HPDE6-E6E7 (cell line): ENCODE measurements around the gene MYH7.

Experiments
- DNase-seq: peaks from one replicate; pipeline ENCODE4 v3.0.0; 2011; ENCODE audit warnings: missing footprints; ENCODE audit errors: extremely low spot score

MYH7 gene

GRCh38 chr14:23373041-23373440, 62.4 kb downstream of the MYH7 start:
- DNase-seq: no peak

DNA sequence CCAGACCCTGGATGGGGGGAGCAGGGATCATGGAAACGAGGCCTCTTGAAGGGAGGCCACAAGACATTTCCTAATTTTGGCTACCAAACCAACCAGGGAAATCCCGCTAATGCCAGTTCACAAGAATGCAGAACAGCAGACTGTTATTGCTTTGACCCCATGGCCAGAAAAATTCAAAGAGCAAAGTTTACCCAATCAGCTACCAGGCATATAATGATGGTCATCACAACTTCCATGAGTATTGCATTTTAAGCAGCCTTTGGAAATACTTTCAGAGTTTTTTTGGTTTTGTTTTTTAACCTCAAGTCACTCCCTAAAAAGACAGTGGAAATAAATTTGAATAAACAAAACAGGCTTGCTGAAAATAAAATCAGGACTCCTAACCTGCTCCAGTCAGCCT, 63.0 kb downstream of the MYH7 start, which contains the start of gene IL25:
Gene IL25, plus strand, starts transcription at position 301 of the 400 bp plus-strand sequence.
- no peak for DNase-seq

DNA sequence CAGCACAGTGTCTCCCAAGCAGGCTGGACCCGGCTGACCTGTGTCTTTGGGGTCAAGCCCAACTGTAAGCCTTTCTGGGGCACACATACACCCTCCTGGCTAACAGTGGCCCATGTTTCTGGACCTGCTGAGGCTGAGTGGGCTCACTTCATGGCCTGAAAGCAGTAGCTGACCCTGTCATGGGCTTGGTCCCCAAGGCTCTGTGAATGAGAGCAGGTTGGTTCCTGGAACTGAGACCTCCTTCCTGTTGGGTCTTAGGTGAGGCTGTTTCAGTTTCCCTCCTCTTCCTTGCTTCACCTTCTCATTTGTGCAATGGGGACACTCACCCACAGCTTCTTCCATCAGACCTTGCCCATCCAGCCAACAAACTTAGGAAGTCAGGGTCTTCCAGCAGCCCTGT, 63.6 kb downstream of the MYH7 start:
- DNase-seq: no peak

DNA sequence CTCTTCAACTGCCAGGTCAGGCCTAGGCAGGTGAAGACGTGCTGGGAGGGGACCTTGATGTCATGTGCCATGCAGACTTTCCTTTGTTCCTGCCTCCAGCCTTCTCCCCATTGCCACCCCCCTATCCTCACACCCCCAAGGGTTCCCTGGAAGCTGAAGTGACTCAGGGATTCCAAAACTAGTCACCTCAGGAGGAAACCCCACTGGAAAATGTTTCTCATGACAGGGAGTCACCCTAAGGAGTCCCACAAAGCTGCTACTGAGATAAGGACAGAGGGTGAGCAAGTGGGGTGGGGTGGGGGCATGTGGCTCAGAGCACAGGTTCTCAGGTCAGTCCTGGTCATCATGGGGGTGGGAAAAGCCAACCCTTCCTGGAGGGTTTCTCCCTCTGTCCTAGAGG, 65.2 kb downstream of the MYH7 start:
- DNase-seq: no peak

DNA sequence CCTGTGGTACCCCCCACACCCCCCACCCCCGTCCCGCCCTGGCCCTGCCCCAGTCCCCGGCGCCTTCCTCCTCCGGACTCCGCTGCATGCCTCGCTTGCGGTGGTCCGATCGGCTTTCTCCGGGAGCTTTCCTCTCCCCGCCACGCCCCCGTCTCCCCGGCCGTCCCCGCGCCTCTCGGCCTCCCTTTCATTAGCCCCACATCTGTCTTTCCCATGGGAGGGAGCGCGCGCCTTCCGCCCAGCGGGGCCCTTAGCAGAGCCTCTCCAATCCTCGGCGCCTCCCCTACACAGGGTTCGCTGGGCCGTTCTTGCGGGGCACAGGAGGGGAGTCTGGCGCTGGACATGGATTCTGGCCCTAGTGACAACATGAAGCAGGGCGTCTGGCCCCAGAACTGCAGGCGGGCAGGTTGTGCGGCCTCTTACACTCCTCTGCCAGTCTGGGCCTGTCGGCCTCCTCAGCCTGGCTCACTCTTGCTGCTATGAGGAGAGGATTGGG, 69.0 kb downstream of the MYH7 start:
- peak; percentile 95 for DNase-seq

GRCh38 chr14:23365732-23366425, 69.6 kb downstream of the MYH7 start:
- DNase-seq: peak; percentile 80

DNA sequence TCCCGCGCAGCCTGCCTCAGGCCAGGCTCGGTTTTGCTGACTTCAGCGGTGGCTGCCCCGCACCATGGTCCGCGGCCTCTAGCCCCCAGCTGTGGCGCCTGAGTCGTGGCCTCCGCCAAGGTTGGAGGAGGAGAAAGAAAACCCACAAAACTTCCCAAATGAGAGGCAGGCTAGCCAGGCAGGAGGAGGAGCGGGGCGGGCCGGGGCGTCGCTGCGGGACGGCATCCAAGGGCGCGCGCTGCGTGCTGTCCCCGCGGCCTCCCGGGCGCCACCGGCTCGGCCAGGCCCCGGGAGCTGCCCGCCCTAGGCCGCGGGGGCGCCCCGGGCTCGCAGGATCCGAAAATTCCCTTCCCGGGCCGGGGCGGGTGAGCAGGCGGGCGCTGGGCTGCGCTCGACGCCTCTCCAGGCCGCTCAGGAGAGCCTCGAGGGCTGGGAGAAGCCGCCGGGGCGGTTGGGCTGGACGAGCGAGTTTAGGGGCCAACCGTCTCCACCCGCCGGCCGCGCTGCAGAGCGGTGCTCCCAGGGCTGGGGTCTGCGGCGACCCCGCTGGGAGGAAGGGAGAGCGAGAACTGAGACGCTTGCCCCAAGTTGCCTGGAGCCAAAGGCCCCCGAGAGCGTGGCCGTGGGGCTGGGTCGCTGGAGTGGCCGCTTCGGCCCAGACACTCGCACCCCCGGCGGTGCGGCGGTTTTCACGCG, 70.3 kb downstream of the MYH7 start, which contains the start of gene EFS:
Gene EFS, minus strand, starts transcription at position 137 of the 696 bp plus-strand sequence. CDS start 147 bp downstream, outside the sequence.
- peak; percentile 54 for DNase-seq

DNA sequence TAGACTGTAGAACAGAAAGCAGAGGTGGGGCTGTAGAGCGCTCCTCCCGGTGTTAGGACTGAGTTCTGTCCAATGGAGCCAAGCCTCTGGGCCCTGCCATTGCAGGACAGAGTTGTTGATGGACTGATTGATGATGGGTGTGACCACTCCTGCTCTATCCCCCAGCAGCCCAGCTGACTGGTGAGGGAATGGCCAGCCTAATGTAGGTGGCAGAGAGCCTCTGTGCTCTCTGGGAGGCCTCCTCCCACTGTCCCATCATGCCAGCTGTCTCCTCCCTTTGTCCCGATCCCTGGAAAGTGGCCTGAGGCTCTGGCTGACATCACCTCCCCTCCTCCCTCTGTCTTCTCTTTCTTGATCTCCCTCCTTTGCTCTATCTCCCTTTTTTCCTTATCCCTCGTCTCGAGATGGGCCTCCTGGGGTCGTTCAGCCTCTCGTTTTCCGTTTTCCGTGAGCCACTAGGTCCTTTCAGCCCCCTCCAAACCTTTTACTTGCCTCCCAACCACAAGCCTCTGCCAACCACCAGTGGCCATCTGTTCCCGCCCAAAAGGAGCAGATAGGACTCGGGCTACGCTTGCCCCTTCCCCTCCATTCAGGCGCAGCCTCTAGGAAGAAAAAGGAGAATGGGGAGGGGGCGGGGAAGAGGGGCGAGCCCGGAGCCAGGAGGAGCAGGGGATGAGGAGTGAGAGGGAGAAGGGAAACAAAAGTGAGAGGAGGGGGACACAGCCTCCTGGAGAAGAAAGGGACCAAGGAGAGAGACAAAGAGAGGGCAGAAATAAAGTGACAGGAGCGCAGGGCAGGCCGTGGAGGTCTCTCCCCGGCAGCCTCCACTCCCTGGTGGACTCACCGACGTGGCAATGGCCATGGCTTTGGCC, 71.1 kb downstream of the MYH7 start:
- DNase-seq: no peak
